LHCN-M2 (cell line): Measurements from ENCODE around the gene PRKAG2. TPM values are rescaled to one million over a fixed set of nuclear protein-coding genes. Genes with fewer than 3 reads are reported as not detected.
"Not testable (repeated sequence)": the region's sequence is repeated elsewhere in the genome, so short reads cannot be mapped to it uniquely, and the experiment has no call there.

Experiments
- DNase-seq: peaks from one replicate; pipeline ENCODE4 v3.0.0-alpha.2; 2012; ENCODE audit warnings: low read depth
- total RNA-seq: library from RNA; depleted of rRNA; stranded (reverse); fragments of >200 nt; gene quantifications from 2 replicates; pipeline ENCODE4 v1.2.3, GENCODE V29; 2014

The PRKAG2 gene
- total RNA-seq, 1 experiment from 2014 or later: 24.2 TPM

- no peak for DNase-seq
These were observed 7.6 kb upstream of the PRKAG2 start for GRCh38 chr7:151884312-151885201.

DNA sequence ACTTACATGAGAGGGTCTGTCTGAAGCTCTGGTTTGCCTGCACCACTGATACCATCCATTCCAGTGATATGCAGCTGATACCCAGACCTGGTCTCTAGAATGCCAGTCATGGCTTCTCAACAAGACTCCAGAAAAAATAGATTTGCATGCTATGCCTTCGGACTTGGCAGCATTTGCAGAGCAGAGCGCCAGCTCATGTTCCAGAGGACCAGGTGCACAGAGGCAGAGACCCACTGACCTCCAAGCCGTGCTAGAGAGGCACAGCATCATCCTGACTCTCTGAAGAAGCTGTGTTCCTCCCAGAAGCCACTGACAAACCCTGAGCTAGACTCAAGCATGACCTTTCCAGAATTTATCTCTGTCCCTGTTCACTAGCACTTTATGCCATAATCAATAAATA lies 6.9 kb upstream of the PRKAG2 start:
- DNase-seq: no peak

DNA sequence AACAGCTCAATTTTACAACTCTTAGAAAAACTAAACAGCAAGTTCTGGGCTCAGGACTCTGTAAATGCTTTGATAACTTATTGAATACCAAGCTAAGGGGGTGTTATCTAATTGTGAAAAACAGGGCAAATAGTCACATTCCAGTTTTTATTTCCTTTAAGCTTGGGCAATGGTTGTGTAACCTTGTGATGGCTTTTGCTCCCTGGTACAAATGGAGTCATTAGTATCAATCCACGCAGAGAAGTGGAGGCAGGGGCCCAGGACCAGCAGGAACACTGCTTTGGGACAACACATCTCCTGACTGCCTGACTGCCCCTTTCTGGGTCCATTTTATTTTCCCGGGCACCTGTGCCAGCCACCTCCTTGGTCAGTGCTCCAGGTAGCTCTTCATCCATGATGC lies 5.8 kb upstream of the PRKAG2 start:
- no peak for DNase-seq

DNA sequence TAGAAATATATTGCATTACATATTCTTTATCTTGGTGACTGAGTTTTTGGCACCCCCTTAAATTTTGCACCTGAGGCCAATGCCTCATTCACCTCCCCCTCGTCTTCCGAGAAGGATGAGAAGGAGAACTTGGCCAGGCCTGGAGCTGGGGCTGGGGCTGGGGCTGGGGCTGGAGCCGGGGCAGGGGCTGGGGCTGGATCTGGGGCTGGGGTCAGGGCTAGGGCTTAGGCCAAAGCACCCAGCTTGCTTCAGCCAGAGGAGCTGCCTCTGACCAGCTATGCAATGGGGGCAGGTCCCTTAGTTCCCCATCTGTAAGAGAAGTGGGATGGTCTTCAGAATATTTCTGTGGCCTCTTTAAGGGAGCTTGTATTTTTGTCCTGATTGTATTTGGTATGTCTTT lies 3.8 kb upstream of the PRKAG2 start:
- no peak for DNase-seq

GRCh38 chr7:151877911-151878835 lies 1.3 kb upstream of the PRKAG2 start:
- no peak for DNase-seq

DNA sequence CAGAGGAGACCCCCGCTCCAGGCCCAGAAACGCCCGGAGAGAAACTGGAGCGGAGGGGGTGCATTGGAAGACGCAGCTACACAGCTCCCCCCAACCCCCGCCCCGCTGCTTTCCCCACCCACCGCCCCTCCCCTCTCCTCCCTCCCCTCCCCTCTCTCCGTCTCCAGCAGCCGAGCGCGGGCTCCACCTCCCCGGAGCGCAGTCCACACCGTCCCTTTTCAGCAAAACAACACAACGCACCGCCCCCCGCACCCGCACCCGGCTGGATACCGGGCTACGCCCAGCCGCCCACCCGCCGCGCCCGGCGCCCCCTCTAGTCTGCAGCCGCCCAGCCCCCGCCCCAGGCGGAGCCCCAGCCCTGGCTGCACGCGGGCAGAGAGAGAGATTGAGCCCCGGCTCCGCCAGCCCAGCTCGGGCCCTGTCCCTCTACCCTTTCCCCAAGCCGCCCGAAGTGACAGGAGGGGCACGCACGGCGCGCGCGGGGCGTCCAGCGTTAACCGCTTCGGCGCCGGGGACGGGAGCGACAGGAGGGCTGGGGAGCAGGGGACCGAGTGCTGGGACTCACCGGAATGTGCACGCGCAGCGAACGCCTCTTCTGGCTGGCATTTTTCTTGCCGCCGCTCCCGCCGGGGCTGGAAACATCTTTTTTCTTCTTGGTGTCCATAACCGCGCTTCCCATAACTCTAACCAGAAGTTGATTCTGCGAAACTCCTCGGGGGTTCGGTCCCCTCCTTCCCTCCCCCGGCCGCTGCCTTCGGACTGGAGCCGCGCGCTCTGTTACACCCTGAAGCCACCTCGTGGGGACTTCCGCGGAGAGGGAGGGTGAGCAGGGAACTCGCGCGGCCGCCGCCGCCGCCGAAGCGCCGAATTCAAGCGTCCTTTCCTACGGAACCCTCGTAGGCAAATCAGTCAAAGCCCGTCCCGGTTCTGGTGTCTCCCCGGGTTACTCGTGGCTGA lies 695 bp downstream of the PRKAG2 start:
- no peak for DNase-seq

DNA sequence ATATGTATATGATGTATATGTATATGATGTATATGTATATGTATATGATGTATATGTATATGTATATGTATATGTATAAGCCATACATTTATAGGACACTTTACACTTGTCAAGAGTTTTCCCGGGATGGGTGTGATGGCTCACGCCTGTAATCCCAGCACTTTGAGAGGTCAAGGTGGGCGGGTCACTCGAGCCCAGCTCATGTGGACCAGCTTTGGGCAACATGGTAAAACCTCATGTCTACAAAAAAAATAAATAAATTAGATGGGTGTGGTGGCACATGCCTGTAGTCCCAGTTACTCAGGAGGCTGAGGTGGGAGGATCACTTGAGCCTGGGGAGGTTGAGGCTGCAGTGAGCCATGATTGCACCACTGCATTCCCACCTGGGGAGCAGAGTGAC lies 2.4 kb downstream of the PRKAG2 start:
- DNase-seq: not testable (repeated sequence)

GRCh38 chr7:151873402-151873965 lies 3.4 kb downstream of the PRKAG2 start:
- DNase-seq: no peak

- no peak for DNase-seq
These were observed 4.1 kb downstream of the PRKAG2 start for GRCh38 chr7:151872531-151873401.

DNA sequence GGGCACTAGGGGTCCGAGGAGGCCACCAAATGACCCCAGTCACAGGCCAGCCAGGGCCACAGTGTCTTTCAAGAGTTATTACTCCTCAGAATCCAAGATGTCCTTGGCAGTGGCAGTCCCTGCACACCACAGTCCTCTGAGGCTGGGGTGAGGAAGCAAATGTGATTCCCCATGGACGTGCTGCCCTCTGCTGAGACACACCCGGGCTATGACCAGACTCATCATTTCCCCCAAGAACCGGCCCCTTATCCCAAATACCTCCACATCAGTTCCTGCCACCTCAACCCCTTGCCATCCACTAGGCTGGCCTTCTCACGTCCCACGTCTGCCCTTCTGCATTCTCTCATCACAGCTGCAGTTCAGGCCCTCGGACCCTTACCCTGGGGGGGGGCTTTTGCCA lies 5.0 kb downstream of the PRKAG2 start:
- no peak for DNase-seq

DNA sequence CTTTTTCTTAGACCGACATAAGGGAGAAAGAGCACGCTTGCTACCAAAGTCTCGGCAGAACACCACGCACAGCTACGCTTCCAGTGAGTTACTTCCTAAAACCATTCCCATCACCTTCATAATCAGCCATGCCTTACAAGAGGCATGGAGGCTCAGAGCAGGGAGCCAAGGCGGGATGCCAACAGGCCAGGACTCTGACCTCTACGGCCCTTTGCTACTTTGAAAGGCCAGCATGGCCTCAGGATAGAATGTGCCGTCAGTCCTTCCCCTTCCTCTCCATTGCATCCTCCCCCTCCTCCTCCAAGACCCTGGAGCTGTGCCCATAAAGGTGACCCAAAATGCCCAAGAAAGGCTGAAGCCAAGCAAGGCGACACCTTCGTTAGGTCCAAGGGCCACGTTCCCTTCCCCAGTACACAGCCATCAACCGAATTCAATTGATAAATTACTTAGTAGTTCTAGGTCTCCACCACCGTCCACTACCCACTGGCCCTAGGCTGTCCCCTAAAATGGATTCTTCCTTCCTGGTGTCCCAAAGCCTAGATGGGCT lies 5.7 kb downstream of the PRKAG2 start:
- DNase-seq: no peak

- no peak for DNase-seq
These were observed 6.7 kb downstream of the PRKAG2 start for GRCh38 chr7:151869968-151870918.

DNA sequence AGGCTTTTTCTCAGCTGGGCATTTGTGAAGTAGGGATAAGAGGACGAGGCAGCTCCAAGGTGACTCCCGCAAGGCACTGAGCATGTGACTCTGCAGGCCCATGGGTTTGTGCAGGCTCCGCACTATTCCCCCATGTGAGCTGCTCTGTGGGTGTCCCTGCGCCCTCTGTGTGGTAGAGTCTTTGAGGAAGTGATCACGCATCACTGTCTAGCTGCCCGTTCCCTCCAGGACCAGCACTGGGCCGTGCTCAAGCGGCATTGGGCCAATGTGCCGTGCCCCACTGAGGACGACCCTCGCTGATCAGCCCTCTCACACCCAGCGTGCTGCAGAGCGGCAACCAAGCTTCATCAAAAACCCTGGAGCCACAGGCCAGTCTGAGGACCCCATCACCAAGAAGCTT lies 7.5 kb downstream of the PRKAG2 start:
- no peak for DNase-seq

DNA sequence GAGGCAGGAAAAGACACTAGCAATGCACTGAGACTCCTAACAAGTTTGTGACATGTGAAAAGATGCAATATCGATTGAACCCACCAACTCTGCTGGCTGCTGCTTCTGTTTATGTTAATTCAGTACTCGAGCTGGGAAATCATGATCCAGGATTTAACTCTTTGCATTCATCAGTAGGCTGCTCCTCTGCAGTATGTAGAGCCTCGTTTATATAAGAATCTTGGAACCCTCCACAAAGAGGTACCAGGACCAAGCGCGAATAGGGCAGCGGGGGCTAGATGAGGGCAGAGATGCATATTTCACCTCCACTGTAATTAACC lies 7.8 kb downstream of the PRKAG2 start:
- DNase-seq: no peak

GRCh38 chr7:151868396-151869108 lies 8.4 kb downstream of the PRKAG2 start:
- DNase-seq: no peak

- no peak for DNase-seq
These were observed 9.0 kb downstream of the PRKAG2 start for GRCh38 chr7:151867912-151868311.

DNA sequence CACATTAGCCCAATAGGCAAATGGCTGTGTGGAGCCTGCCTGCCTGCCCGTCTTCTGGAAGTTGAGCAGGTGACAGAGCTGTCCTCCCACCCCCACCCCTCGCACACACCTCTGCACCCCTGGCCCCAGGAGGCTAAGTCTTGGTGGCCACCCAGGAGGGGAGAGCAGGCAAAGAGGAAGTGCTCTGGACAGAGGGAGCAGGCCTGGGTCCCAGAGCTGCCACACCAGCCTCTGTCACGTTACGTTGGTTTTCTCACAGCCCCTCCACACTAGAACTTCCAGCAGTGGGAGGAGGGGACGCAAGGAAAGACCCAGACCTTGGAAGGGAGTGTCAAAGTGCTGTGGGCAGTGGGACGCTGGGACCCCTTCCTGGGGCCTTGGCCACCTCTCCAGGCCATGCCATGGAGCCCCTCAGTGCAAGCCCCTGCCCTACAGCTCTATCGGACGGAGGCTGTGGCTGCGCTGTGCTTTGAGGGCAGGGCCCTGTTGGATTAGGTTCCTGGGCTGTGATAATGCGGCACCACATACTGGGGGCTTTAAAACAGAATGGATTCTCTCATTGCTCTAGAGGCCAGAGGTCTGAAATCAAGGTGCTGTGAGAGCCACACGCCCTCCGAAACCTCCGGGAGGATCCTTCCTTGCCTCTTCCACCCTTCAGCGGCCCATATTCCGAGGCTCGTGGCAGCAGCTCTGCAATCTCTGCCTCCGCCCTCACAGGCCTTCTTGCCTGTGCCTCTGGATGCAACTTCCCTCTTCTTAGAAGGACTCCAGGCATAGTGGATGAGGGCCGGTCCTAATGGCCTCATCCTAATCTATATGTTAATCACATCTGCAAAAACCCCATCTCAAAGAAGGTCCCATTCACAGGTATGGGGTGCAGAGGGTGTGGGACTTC lies 9.9 kb downstream of the PRKAG2 start:
- no peak for DNase-seq
